A549 (cell line): ENCODE measurements around the gene AHCY. TPM values are rescaled to one million over a fixed set of nuclear protein-coding genes. Genes with fewer than 3 reads are reported as not detected.
"Not testable (repeated sequence)": the region's sequence is repeated elsewhere in the genome, so short reads cannot be mapped to it uniquely, and the experiment has no call there.

Experiments
- ATAC-seq, 2 experiments: fragments of 200-7000 bp in 1 of 2; fragments of >200 bp in 1 of 2; cut with Nextera tagmentation in 1 of 2; cut with Tn5 transposase in 1 of 2; 3 replicates each; pipeline versions ENCODE4 v1.8.0 to v1.9.1; 2018 to 2020; ENCODE audit warnings: mild to moderate bottlenecking in 1 of 2, moderate library complexity in 1 of 2
- CTCF ChIA-PET: fragments of 300-600 bp; sonication (Branson Sonifier 250); formaldehyde crosslinking; extraction: SDS; loops from one replicate; lab custom pipeline; 2021; ENCODE audit warnings: antibody characterized with exemption, inconsistent platforms; lab: Yijun Ruan, JAX
- POLR2A ChIA-PET: fragments of 350-600 bp; formaldehyde crosslinking; extraction: SDS; loops from one replicate; lab custom pipeline; 2021; ENCODE audit warnings: antibody characterized with exemption, inconsistent platforms; lab: Yijun Ruan, JAX
- DNase-seq, 2 experiments: peaks; one replicate each; pipeline versions ENCODE4 v3.0.0 to v3.0.0-alpha.2; 2011 to 2016; ENCODE audit warnings: low read depth in 1 of 2, low spot score in 1 of 2
- FAIRE-seq: peaks from 2 replicates; lab custom pipeline; 2011; peaks lifted over from hg19 to GRCh38; lab: Jason Lieb, UNC
- H3K27ac ChIP-seq, 2 experiments: fragments of >200 bp; sonication (Bioruptor Twin); formaldehyde crosslinking; 3 replicates each; pipeline ENCODE4 v1.5.1; 2016 to 2017
- H3K4me1 ChIP-seq: fragments of >200 bp; sonication (Bioruptor Twin); formaldehyde crosslinking; 3 replicates; pipeline ENCODE4 v1.6.1; 2016
- H3K4me2 ChIP-seq: fragments of >200 bp; sonication (Bioruptor Twin); formaldehyde crosslinking; 3 replicates; pipeline ENCODE4 v1.6.1; 2016
- H3K4me3 ChIP-seq: fragments of >200 bp; sonication (Bioruptor Twin); formaldehyde crosslinking; 3 replicates; pipeline ENCODE4 v1.5.1; 2016
- H3K9me3 ChIP-seq: fragments of >200 bp; sonication (Bioruptor Twin); formaldehyde crosslinking; 3 replicates; pipeline ENCODE4 v1.6.1; 2016
- FOSB ChIP-seq: fragments of 250-450 bp; sonication (Bioruptor Pico); IDR thresholded peaks from 2 replicates; pipeline ENCODE4 v1.5.0; 2020; ENCODE audit warnings: mild to moderate bottlenecking, moderate library complexity
- HDAC2 ChIP-seq: fragments of 200-600 bp; sonication (generic); IDR thresholded peaks from 2 replicates; pipeline ENCODE4 v1.6.1; 2016
- HOXA7 ChIP-seq: fragments of 250-450 bp; sonication (Bioruptor Pico); IDR thresholded peaks from 2 replicates; pipeline ENCODE4 v1.5.0; 2020; ENCODE audit warnings: mild to moderate bottlenecking, moderate library complexity
- HOXB13 ChIP-seq: fragments of 250-450 bp; sonication (Bioruptor Pico); IDR thresholded peaks from 2 replicates; pipeline ENCODE4 v1.5.0; 2020; ENCODE audit warnings: low read depth, mild to moderate bottlenecking, moderate library complexity
- HOXB5 ChIP-seq: fragments of 250-450 bp; sonication (Bioruptor Pico); IDR thresholded peaks from 2 replicates; pipeline ENCODE4 v1.5.0; 2020; ENCODE audit warnings: mild to moderate bottlenecking, moderate library complexity
- JUNB ChIP-seq: fragments of >200 bp; sonication (Bioruptor Twin); formaldehyde crosslinking; IDR thresholded peaks from 2 replicates; pipeline ENCODE4 v1.6.1; 2016
- KDM1A ChIP-seq: fragments of 200-600 bp; sonication (generic); IDR thresholded peaks from 2 replicates; pipeline ENCODE4 v1.6.1; 2016; ENCODE audit warnings: low read depth, mild to moderate bottlenecking
- MAZ ChIP-seq: fragments of 150-350 bp; IDR thresholded peaks from 2 replicates; pipeline ENCODE4 v1.6.1; 2014; ENCODE audit warnings: antibody characterized with exemption, low read depth, low read length, borderline replicate concordance
- PHF8 ChIP-seq: fragments of 200-600 bp; sonication (generic); IDR thresholded peaks from 2 replicates; pipeline ENCODE4 v1.6.1; 2016; ENCODE audit warnings: low read depth, mild to moderate bottlenecking, antibody characterized with exemption, moderate library complexity, borderline replicate concordance
- RCOR1 ChIP-seq: fragments of 150-350 bp; IDR thresholded peaks from 2 replicates; pipeline ENCODE4 v1.6.1; 2014; ENCODE audit warnings: antibody characterized with exemption, low read length, low read depth
- RFX5 ChIP-seq: fragments of 450-650 bp; IDR thresholded peaks from 2 replicates; pipeline ENCODE4 v1.7.1; 2014; ENCODE audit warnings: antibody characterized with exemption, mild to moderate bottlenecking, moderate library complexity
- SREBF2 ChIP-seq: fragments of 450-650 bp; IDR thresholded peaks from 2 replicates; pipeline ENCODE4 v1.6.1; 2014; ENCODE audit warnings: mild to moderate bottlenecking, moderate library complexity
- TFCP2L1 ChIP-seq: fragments of 250-450 bp; sonication (Bioruptor Pico); IDR thresholded peaks from 2 replicates; pipeline ENCODE4 v1.5.0; 2021; ENCODE audit warnings: mild to moderate bottlenecking
- ZC3H11A ChIP-seq: fragments of 450-650 bp; IDR thresholded peaks from 2 replicates; pipeline ENCODE4 v1.6.1; 2014; ENCODE audit warnings: antibody characterized with exemption, mild to moderate bottlenecking
- ZFP36 ChIP-seq: fragments of 450-650 bp; IDR thresholded peaks from 2 replicates; pipeline ENCODE4 v1.6.1; 2014; ENCODE audit warnings: borderline replicate concordance; ENCODE audit not compliant: partially characterized antibody
- ZSCAN20 ChIP-seq: fragments of 250-450 bp; sonication (Bioruptor Pico); IDR thresholded peaks from 2 replicates; pipeline ENCODE4 v1.8.0; 2022; ENCODE audit warnings: mild to moderate bottlenecking, moderate library complexity
- WGBS: methylation state at CpG from one replicate; pipeline ENCODE4 v1.1.6; 2017; ENCODE audit errors: missing lambda C conversion rate; 5-methylcytosine and 5-hydroxymethylcytosine counted together
- polyA plus RNA-seq, 4 experiments: library from polyadenylated mRNA; depleted of rRNA in 3 of 4; stranded (reverse); fragments of >200 nt; fragmentation: RNase III in 1 of 4; extraction: RNeasy Plus Mini Kit Qiagen cat#74134 plus additional on column Dnase treatment in 1 of 4; gene quantifications; 2 replicates in 3 of 4; 3 replicates in 1 of 4; pipeline ENCODE4 v1.2.3, GENCODE V29; 2011 to 2017
- TF ChIP-seq, protein P1 (sequence below): fragments of 150-350 bp; IDR thresholded peaks from 2 replicates; pipeline ENCODE4 v1.6.1; 2014; ENCODE audit warnings: low read depth, mild to moderate bottlenecking, low read length
- TF ChIP-seq, protein P2 (sequence below): fragments of 250-450 bp; sonication (Bioruptor Pico); IDR thresholded peaks from 2 replicates; pipeline ENCODE4 v1.5.0; 2020; ENCODE audit warnings: low read depth, mild to moderate bottlenecking, moderate library complexity
- TF ChIP-seq, protein P3 (sequence below): IDR thresholded peaks from 2 replicates; pipeline ENCODE4 v1.6.1; 2012; ENCODE audit warnings: low read depth, borderline replicate concordance
- TF ChIP-seq, protein P4 (sequence below): fragments of 450-650 bp; IDR thresholded peaks from 2 replicates; pipeline ENCODE4 v1.6.1; 2014; ENCODE audit warnings: antibody characterized with exemption
- TF ChIP-seq, protein P5 (sequence below): fragments of 250-450 bp; sonication (Bioruptor Pico); IDR thresholded peaks from 2 replicates; pipeline ENCODE4 v1.5.0; 2021; ENCODE audit warnings: mild to moderate bottlenecking, moderate library complexity, borderline replicate concordance

The AHCY gene
- polyA plus RNA-seq, 2 of the 4 experiments (the other 2 are of a cell fraction), result 274 to 290 TPM

DNA sequence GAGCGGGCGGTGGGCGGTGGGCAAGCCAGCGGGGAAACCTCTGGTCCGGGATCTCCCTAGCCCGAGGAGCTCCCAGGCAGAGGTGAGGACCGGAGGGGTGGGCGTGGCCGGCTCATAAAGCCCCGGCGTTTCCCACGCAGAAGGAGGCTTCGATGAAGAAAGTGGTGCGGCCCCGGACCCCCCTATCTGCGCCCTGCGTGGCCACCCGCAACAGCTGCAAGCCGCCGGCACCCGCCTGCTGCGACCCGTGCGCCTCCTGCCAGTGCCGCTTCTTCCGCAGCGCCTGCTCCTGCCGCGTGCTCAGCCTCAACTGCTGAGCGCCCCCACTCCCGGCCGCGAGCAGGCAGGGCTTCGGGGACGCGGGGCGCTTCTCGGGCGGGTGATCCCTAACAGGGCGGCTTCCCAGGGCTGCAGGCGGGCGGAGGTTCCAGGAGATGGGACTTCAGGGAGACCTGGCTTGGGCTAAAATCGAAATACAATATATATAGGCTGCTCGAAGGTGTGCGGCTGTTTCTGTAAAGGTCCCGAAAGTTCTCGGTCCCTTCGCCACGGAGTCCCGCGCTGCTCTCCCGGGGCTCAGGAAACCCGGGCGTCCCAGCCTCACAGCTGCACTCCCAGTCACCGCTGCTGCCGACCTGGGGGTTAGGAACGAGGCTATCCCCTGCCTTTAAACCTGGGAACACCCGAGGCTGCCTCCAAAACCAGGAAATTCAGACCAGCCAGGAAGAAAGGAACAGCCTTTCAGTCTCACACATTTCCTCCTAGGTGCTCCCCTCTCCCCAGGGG lies 34.1 kb downstream of the AHCY start:
- no peaks in the 10 kb centered on the region for H3K9me3 ChIP-seq
- ChIA-PET POLR2A (no interaction called here), CTCF (interaction anchor here (1.6 kb wide), 1 partner anchor 20 kb away, joined by 6 read pairs; no protein-coding TSS in a partner anchor)
- DNase-seq, result no peak
- no peak for TF ChIP-seq RCOR1
- FAIRE-seq, result no peak
- H3K27ac ChIP-seq, result no peak overlapping the region
- peak in 1 of 2 experiments; percentile 10; a peak in 2 of 6 replicates for ATAC-seq
- H3K4me3 ChIP-seq, result no peak overlapping the region
- WGBS, result 97% methylated on average over 58 of the region's 58 CpGs
- no peaks in the 10 kb centered on the region for H3K4me1 ChIP-seq
- H3K4me2 ChIP-seq, result no peak overlapping the region

DNA sequence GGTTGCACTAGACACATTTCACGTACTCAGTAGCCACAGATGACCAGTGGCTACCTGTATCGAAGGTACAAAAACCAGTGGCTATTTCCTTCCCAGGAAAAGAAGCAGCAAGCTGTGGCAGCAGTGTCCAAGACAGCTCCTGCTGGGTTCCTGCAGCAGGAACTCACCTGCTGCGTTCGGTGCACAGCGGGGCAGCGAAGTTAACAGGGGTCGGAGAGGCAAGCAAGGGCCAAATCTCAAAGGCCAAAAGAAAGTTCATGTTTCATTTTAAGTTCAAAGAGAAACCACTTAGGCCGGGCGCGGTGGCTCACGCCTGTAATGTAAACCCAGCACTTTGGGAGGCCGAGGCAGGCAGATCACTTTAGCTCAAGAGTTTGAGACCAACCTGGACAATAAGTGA lies 35.0 kb downstream of the AHCY start:
- ATAC-seq (no peak), DNase-seq (no peak), FAIRE-seq (no peak)
- Histone ChIP-seq H3K27ac (no peak overlapping the region), H3K4me2 (no peak overlapping the region), H3K9me3 (no peaks in the 10 kb centered on the region), H3K4me1 (no peaks in the 10 kb centered on the region), H3K4me3 (no peak overlapping the region)
- CTCF ChIA-PET, result no interaction called here
- 95% methylated on average over 12 of the region's 12 CpGs for WGBS
- TF ChIP-seq, protein P1, sequence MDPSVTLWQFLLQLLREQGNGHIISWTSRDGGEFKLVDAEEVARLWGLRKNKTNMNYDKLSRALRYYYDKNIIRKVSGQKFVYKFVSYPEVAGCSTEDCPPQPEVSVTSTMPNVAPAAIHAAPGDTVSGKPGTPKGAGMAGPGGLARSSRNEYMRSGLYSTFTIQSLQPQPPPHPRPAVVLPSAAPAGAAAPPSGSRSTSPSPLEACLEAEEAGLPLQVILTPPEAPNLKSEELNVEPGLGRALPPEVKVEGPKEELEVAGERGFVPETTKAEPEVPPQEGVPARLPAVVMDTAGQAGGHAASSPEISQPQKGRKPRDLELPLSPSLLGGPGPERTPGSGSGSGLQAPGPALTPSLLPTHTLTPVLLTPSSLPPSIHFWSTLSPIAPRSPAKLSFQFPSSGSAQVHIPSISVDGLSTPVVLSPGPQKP, result no peak
- TF ChIP-seq SREBF2 (no peak), ZSCAN20 (CRISPR knock-in tag) (no peak), TFCP2L1 (CRISPR knock-in tag) (no peak), HDAC2 (no peak), FOSB (CRISPR knock-in tag) (no peak), JUNB (no peak)
- TF ChIP-seq, protein P2, sequence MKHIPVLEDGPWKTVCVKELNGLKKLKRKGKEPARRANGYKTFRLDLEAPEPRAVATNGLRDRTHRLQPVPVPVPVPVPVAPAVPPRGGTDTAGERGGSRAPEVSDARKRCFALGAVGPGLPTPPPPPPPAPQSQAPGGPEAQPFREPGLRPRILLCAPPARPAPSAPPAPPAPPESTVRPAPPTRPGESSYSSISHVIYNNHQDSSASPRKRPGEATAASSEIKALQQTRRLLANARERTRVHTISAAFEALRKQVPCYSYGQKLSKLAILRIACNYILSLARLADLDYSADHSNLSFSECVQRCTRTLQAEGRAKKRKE (CRISPR knock-in tag), result no peak
- TF ChIP-seq, protein P3, sequence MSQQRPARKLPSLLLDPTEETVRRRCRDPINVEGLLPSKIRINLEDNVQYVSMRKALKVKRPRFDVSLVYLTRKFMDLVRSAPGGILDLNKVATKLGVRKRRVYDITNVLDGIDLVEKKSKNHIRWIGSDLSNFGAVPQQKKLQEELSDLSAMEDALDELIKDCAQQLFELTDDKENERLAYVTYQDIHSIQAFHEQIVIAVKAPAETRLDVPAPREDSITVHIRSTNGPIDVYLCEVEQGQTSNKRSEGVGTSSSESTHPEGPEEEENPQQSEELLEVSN, result no peak
- TF ChIP-seq, all 56 proteins: peak for 0
- POLR2A ChIA-PET, result no interaction called here

DNA sequence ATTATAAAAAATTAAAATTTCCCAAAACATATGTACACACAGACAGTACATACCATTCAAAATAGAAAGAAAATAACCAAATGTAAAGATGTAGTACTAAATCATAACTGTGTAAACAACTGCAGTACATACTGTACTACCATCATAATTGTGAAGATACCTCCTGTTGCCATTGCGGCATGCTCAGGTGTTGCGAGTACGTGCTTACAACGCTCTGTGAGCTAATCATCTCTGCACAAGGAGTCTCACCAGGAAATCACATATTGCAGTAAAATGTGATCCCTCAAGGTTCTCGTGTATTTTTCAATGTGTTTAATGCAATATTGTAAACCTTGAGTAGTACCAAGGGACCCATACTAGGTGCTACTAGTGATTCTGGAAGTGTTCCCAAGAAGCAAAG lies 39.0 kb downstream of the AHCY start:
- Histone ChIP-seq H3K4me2 (no peak overlapping the region), H3K27ac (no peak overlapping the region), H3K4me1 (no peaks in the 10 kb centered on the region), H3K9me3 (no peaks in the 10 kb centered on the region), H3K4me3 (no peak overlapping the region)
- FAIRE-seq (no peak), ATAC-seq (no peak), DNase-seq (no peak)
- TF ChIP-seq, protein P2 (CRISPR knock-in tag), result no peak
- TF ChIP-seq PHF8 (no peak), RFX5 (no peak), ZC3H11A (no peak), HOXB13 (CRISPR knock-in tag) (no peak), MAZ (no peak), HOXA7 (no peak), KDM1A (no peak), ZFP36 (no peak), HOXB5 (CRISPR knock-in tag) (no peak)
- TF ChIP-seq, protein P4, sequence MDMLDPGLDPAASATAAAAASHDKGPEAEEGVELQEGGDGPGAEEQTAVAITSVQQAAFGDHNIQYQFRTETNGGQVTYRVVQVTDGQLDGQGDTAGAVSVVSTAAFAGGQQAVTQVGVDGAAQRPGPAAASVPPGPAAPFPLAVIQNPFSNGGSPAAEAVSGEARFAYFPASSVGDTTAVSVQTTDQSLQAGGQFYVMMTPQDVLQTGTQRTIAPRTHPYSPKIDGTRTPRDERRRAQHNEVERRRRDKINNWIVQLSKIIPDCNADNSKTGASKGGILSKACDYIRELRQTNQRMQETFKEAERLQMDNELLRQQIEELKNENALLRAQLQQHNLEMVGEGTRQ, result no peak
- TF ChIP-seq, protein P5, sequence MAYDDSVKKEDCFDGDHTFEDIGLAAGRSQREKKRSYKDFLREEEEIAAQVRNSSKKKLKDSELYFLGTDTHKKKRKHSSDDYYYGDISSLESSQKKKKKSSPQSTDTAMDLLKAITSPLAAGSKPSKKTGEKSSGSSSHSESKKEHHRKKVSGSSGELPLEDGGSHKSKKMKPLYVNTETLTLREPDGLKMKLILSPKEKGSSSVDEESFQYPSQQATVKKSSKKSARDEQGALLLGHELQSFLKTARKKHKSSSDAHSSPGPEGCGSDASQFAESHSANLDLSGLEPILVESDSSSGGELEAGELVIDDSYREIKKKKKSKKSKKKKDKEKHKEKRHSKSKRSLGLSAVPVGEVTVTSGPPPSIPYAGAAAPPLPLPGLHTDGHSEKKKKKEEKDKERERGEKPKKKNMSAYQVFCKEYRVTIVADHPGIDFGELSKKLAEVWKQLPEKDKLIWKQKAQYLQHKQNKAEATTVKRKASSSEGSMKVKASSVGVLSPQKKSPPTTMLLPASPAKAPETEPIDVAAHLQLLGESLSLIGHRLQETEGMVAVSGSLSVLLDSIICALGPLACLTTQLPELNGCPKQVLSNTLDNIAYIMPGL (CRISPR knock-in tag), result no peak
- POLR2A ChIA-PET, result no interaction called here
- CTCF ChIA-PET, result interaction anchor here (0.8 to 2.3 kb wide), 3 partner anchors 16 to 315 kb away, joined by 3 to 5 read pairs (median 4); no protein-coding TSS in a partner anchor
- WGBS, result 93% methylated on average over 5 of the region's 5 CpGs

DNA sequence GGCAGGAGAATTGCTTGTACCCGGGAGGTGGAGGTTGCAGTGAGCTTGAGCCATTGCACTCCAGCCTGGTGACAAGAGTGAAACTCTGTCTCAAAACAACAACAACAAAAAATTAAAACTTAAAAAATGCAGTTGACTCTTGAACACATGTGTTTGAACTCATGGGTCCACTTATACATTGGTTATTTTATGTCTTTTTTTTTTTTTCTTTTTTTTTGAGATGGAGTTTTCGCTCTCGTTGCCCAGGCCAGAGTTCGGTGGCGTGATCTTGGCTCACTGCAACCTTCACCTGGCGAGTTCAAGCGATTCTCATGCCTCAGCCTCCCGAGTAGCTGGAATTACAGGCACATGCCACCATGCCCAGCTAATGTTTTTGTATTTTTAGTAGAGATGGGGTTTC lies 39.7 kb downstream of the AHCY start:
- H3K4me3 ChIP-seq, H3K4me2 ChIP-seq, FAIRE-seq, POLR2A ChIA-PET, H3K27ac ChIP-seq, DNase-seq, H3K4me1 ChIP-seq, H3K9me3 ChIP-seq, ATAC-seq: not testable (repeated sequence)
- CTCF ChIA-PET, result interaction anchor here (0.8 to 2.3 kb wide), 3 partner anchors 15 to 316 kb away, joined by 3 to 5 read pairs (median 4); no protein-coding TSS in a partner anchor
- 98% methylated on average over 8 of the region's 8 CpGs for WGBS
